WTC11 (cell line): ENCODE measurements around the gene SCO2. TPM values are rescaled to one million over a fixed set of nuclear protein-coding genes. Genes with fewer than 3 reads are reported as not detected.
A peak's percentile ranks its signal among the peaks of the same experiment; 100 is the strongest.

Experiments used
- ATAC-seq: fragments of 200-7000 bp; cut with Tn5 transposase; 2 replicates; pipeline ENCODE4 v1.10.0; 2021; ENCODE audit warnings: mild to moderate bottlenecking, moderate library complexity
- CTCF ChIA-PET: fragments of 300-600 bp; sonication (Branson Sonifier 250); formaldehyde crosslinking; loops from one replicate; lab custom pipeline; 2021; ENCODE audit warnings: antibody characterized with exemption; lab: Charles Lee
- POLR2A ChIA-PET: fragments of 350-600 bp; sonication (Branson Sonifier 250); formaldehyde crosslinking; loops from one replicate; lab custom pipeline; 2021; ENCODE audit warnings: antibody characterized with exemption; lab: Charles Lee
- DNase-seq: peaks from one replicate; pipeline ENCODE4 v3.0.0; 2021; ENCODE audit warnings: low spot score
- H3K27ac Mint-ChIP-seq: 2 replicates; pipeline ENCODE4 v1.8.0; 2021; ENCODE audit warnings: mixed read lengths
- H3K27me3 Mint-ChIP-seq: 2 replicates; pipeline ENCODE4 v1.8.0; 2021; ENCODE audit warnings: low read depth, mild to moderate bottlenecking, moderate library complexity, mixed read lengths
- H3K36me3 Mint-ChIP-seq: 2 replicates; pipeline ENCODE4 v1.8.0; 2021; ENCODE audit warnings: mixed read lengths
- H3K4me1 Mint-ChIP-seq: 2 replicates; pipeline ENCODE4 v1.8.0; 2022; ENCODE audit warnings: mixed read lengths
- H3K4me3 Mint-ChIP-seq: 2 replicates; pipeline ENCODE4 v1.8.0; 2021; ENCODE audit warnings: mild to moderate bottlenecking, moderate library complexity, mixed read lengths
- H3K9me3 Mint-ChIP-seq: 2 replicates; pipeline ENCODE4 v1.8.0; 2021; ENCODE audit warnings: mixed read lengths
- AR ChIP-seq: fragments of 250-450 bp; sonication (Bioruptor Pico); IDR thresholded peaks from 2 replicates; pipeline ENCODE4 v1.9.0; 2021; ENCODE audit warnings: mild to moderate bottlenecking
- ATF1 ChIP-seq: sonication (generic); formaldehyde crosslinking; IDR thresholded peaks from 2 replicates; pipeline ENCODE4 v1.8.1; 2023; ENCODE audit warnings: mild to moderate bottlenecking, moderate library complexity, missing genetic modification reagents
- CDX4 ChIP-seq: fragments of 250-450 bp; sonication (Bioruptor Pico); IDR thresholded peaks from 2 replicates; pipeline ENCODE4 v1.9.0; 2021; ENCODE audit warnings: moderate library complexity, mild to moderate bottlenecking, inconsistent platforms, borderline replicate concordance
- FOXJ3 ChIP-seq: sonication (generic); formaldehyde crosslinking; IDR thresholded peaks from 2 replicates; pipeline ENCODE4 v1.9.0; 2021; ENCODE audit warnings: missing genetic modification reagents, mild to moderate bottlenecking, borderline replicate concordance
- GRHL2 ChIP-seq: fragments of 250-450 bp; sonication (Bioruptor Pico); IDR thresholded peaks from 2 replicates; pipeline ENCODE4 v1.8.0; 2022; ENCODE audit warnings: mild to moderate bottlenecking, moderate library complexity; ENCODE audit not compliant: insufficient replicate concordance, severe bottlenecking
- HMGA2 ChIP-seq: fragments of 250-450 bp; sonication (Bioruptor Pico); IDR thresholded peaks from 2 replicates; pipeline ENCODE4 v1.4.0; 2021; ENCODE audit warnings: mild to moderate bottlenecking, moderate library complexity
- IRF2 ChIP-seq: sonication (generic); formaldehyde crosslinking; IDR thresholded peaks from 2 replicates; pipeline ENCODE4 v1.8.0; 2022; ENCODE audit warnings: low read depth, missing genetic modification reagents, borderline replicate concordance
- JAZF1 ChIP-seq: fragments of 250-450 bp; sonication (Bioruptor Pico); IDR thresholded peaks from 2 replicates; pipeline ENCODE4 v1.9.0; 2021; ENCODE audit warnings: moderate library complexity, mild to moderate bottlenecking, inconsistent platforms
- MAX ChIP-seq: sonication (generic); formaldehyde crosslinking; IDR thresholded peaks from 2 replicates; pipeline ENCODE4 v1.8.0; 2022; ENCODE audit warnings: mild to moderate bottlenecking, missing genetic modification reagents
- NR1H2 ChIP-seq: sonication (generic); formaldehyde crosslinking; IDR thresholded peaks from 2 replicates; pipeline ENCODE4 v1.9.0; 2021; ENCODE audit warnings: mild to moderate bottlenecking, moderate library complexity, missing genetic modification reagents
- ZBTB43 ChIP-seq: sonication (generic); formaldehyde crosslinking; IDR thresholded peaks from 2 replicates; pipeline ENCODE4 v1.8.1; 2023; ENCODE audit warnings: mild to moderate bottlenecking, missing genetic modification reagents
- ZNF121 ChIP-seq: sonication (generic); formaldehyde crosslinking; IDR thresholded peaks from 2 replicates; pipeline ENCODE4 v1.8.0; 2023; ENCODE audit warnings: missing genetic modification reagents
- ZNF219 ChIP-seq: sonication (generic); formaldehyde crosslinking; IDR thresholded peaks from 2 replicates; pipeline ENCODE4 v1.8.0; 2023; ENCODE audit warnings: missing genetic modification reagents, mild to moderate bottlenecking, borderline replicate concordance
- ZNF232 ChIP-seq: sonication (generic); formaldehyde crosslinking; IDR thresholded peaks from 2 replicates; pipeline ENCODE4 v1.8.0; 2022; ENCODE audit warnings: mild to moderate bottlenecking, missing genetic modification reagents
- ZNF423 ChIP-seq: fragments of 250-450 bp; sonication (Bioruptor Pico); IDR thresholded peaks from 2 replicates; pipeline ENCODE4 v2.1.2; 2022; ENCODE audit warnings: mild to moderate bottlenecking, moderate library complexity
- total RNA-seq: library from RNA; stranded (reverse); gene quantifications from 3 replicates; pipeline ENCODE4 v1.2.3, GENCODE V29; 2021

SCO2 gene
- total RNA-seq, 1 experiment from 2014 or later: not detected

GRCh38 chr22:50568626-50569025 lies 43.2 kb upstream of the SCO2 start:
- TF ChIP-seq AR (no peak), ZBTB43 (CRISPR knock-in tag) (no peak)
- Mint-ChIP-seq H3K4me3 (no peak overlapping the region), H3K36me3 (peaks cover 31% of the 10 kb centered on the region), H3K27me3 (peaks cover 9% of the 10 kb centered on the region), H3K27ac (no peak overlapping the region), H3K9me3 (no peaks in the 10 kb centered on the region), H3K4me1 (peaks cover under 1% of the 10 kb centered on the region)
- CTCF ChIA-PET: no interaction called here
- POLR2A ChIA-PET: no interaction called here
- ATAC-seq: no peak
- DNase-seq: no peak

GRCh38 chr22:50567721-50568252 lies 42.4 kb upstream of the SCO2 start:
- no peak for TF ChIP-seq MAX (CRISPR knock-in tag)
- TF ChIP-seq ZNF121: 0 out of 2 replicates have a peak, but pooled peaks have one; percentile 10
- TF ChIP-seq, all 79 proteins: peak for 1
- CTCF ChIA-PET: no interaction called here
- H3K9me3 Mint-ChIP-seq: no peaks in the 10 kb centered on the region
- DNase-seq (no peak), ATAC-seq (no peak)
- no peak overlapping the region for H3K4me3 Mint-ChIP-seq
- H3K27ac Mint-ChIP-seq: no peak overlapping the region
- peaks cover 6% of the 10 kb centered on the region for H3K4me1 Mint-ChIP-seq
- POLR2A ChIA-PET: no interaction called here
- peaks cover 14% of the 10 kb centered on the region for H3K27me3 Mint-ChIP-seq
- peaks cover 30% of the 10 kb centered on the region for H3K36me3 Mint-ChIP-seq

- Mint-ChIP-seq H3K27me3 (peaks cover 32% of the 10 kb centered on the region), H3K36me3 (peaks cover 6% of the 10 kb centered on the region; the same call in 1 of the 2 replicates), H3K4me3 (no peak overlapping the region), H3K27ac (no peak overlapping the region), H3K4me1 (peaks cover 10% of the 10 kb centered on the region), H3K9me3 (no peaks in the 10 kb centered on the region)
- POLR2A ChIA-PET: no interaction called here
- no peak for TF ChIP-seq ZNF232
- no peak for TF ChIP-seq GRHL2
- no peak for TF ChIP-seq ZNF423 (CRISPR knock-in tag)
- no peak for TF ChIP-seq JAZF1 (CRISPR knock-in tag)
- TF ChIP-seq ZBTB43 (CRISPR knock-in tag): no peak
- no peak for TF ChIP-seq ATF1 (CRISPR knock-in tag)
- no peak for TF ChIP-seq CDX4 (CRISPR knock-in tag)
- no peak for TF ChIP-seq HMGA2 (CRISPR knock-in tag)
- no peak for TF ChIP-seq ZNF219 (CRISPR knock-in tag)
- no peak for TF ChIP-seq IRF2 (CRISPR knock-in tag)
- TF ChIP-seq NR1H2: no peak
- no peak for TF ChIP-seq FOXJ3 (CRISPR knock-in tag)
- CTCF ChIA-PET: interaction anchor here (1.2 to 2.8 kb wide), 6 partner anchors 13 to 133 kb away, joined by 3 to 25 read pairs (median 10); partner anchors contain the start of genes CPT1B and SCO2
- ATAC-seq (no peak), DNase-seq (no peak)
Observed at GRCh38 chr22:50564289-50564688, 38.9 kb upstream of the SCO2 start.
